Measurements from ENCODE around the gene FASLG. TPM values are rescaled to one million over a fixed set of nuclear protein-coding genes. Genes with fewer than 3 reads are reported as not detected.

The FASLG gene
- polyA plus RNA-seq, 3 donors, result not detected

GRCh38 chr1:172679000-172679772 lies 20.3 kb downstream of the FASLG start:
- intact Hi-C loops (cut with micrococcal nuclease), result no loop called here
- Histone ChIP-seq H3K36me3 (replicated peaks in 1 of 2; ENCODE audit: control insufficient read depth in 1 of 2, insufficient read depth in 2 of 2, low read length in 2 of 2) (no peaks in the 10 kb centered on the region), H3K79me2 (ENCODE audit: insufficient read depth, low read length) (no peaks in the 10 kb centered on the region), H4K20me1 (ENCODE audit: insufficient read depth, low read length) (no peaks in the 10 kb centered on the region), H3K9ac (ENCODE audit: insufficient read depth, low read length, poor library complexity, severe bottlenecking) (no peak overlapping the region), H2AFZ (ENCODE audit: insufficient read depth, low read depth, low read length, poor library complexity, severe bottlenecking) (no peak overlapping the region), H3K27ac (ENCODE audit: low read depth in 1 of 2, low read length in 2 of 2) (no peak overlapping the region), H3K4me1 (ENCODE audit: control insufficient read depth in 1 of 2, insufficient read depth in 2 of 2, low read length in 2 of 2) (no peaks in the 10 kb centered on the region), H3K27me3 (ENCODE audit: control insufficient read depth in 2 of 2, insufficient read depth in 2 of 2, low read length in 2 of 2) (no peaks in the 10 kb centered on the region), H3K4me3 (replicated peaks in 1 of 3; ENCODE audit: low read depth in 2 of 3, low read length in 3 of 3) (no peak overlapping the region), H3K4me2 (replicated peaks; ENCODE audit: extremely low read depth, low read length, poor library complexity, severe bottlenecking) (no peak overlapping the region), H3K9me3 (replicated peaks in 1 of 2; ENCODE audit: control insufficient read depth in 1 of 2, insufficient read depth in 1 of 2, low read length in 2 of 2) (peaks cover 0 to 6% of the 10 kb centered on the region in 2 donors)
- peaks cover 0 to 1% (median 0%) of the 10 kb centered on the region in 3 donors for H3K27me3 Mint-ChIP-seq (ENCODE audit: low read depth in 3 of 3)
- H3K27ac Mint-ChIP-seq, result no peak overlapping the region
- H3K9me3 Mint-ChIP-seq, result peaks cover 0 to 9% (median 7%) of the 10 kb centered on the region in 7 donors
- no peak for DNase-seq
- H3K4me1 Mint-ChIP-seq, result peaks cover 4% of the 10 kb centered on the region
- TF ChIP-seq CTCF (IDR thresholded peaks at IDR 0.05), result no peak
- WGBS (ENCODE audit: insufficient coverage), result 72% methylated on average over 2 of the region's 6 CpGs
- H3K4me3 Mint-ChIP-seq, result no peak overlapping the region
- no peaks in the 10 kb centered on the region for H3K36me3 Mint-ChIP-seq

- H3K4me1 Mint-ChIP-seq, result peaks cover 4% of the 10 kb centered on the region
- no peak overlapping the region for H3K4me2 ChIP-seq (replicated peaks; ENCODE audit: extremely low read depth, low read length, poor library complexity, severe bottlenecking)
- no peaks in the 10 kb centered on the region for H4K20me1 ChIP-seq (ENCODE audit: insufficient read depth, low read length)
- no peaks in the 10 kb centered on the region for H3K36me3 ChIP-seq (replicated peaks in 1 of 2; ENCODE audit: control insufficient read depth in 1 of 2, insufficient read depth in 2 of 2, low read length in 2 of 2)
- H3K27ac ChIP-seq (ENCODE audit: low read depth in 1 of 2, low read length in 2 of 2), result no peak overlapping the region
- H3K4me1 ChIP-seq (ENCODE audit: control insufficient read depth in 1 of 2, insufficient read depth in 2 of 2, low read length in 2 of 2), result no peaks in the 10 kb centered on the region
- H3K9me3 Mint-ChIP-seq, result peaks cover 0 to 9% (median 7%) of the 10 kb centered on the region in 7 donors
- H3K27me3 Mint-ChIP-seq (ENCODE audit: low read depth in 3 of 3), result peaks cover 0 to 1% (median 0%) of the 10 kb centered on the region in 3 donors
- no peak overlapping the region for H3K4me3 ChIP-seq (replicated peaks in 1 of 3; ENCODE audit: low read depth in 2 of 3, low read length in 3 of 3)
- no peak overlapping the region for H3K9ac ChIP-seq (ENCODE audit: insufficient read depth, low read length, poor library complexity, severe bottlenecking)
- peaks cover 0 to 6% of the 10 kb centered on the region in 2 donors for H3K9me3 ChIP-seq (replicated peaks in 1 of 2; ENCODE audit: control insufficient read depth in 1 of 2, insufficient read depth in 1 of 2, low read length in 2 of 2)
- H3K27ac Mint-ChIP-seq, result no peak overlapping the region
- H3K36me3 Mint-ChIP-seq, result no peaks in the 10 kb centered on the region
- H3K79me2 ChIP-seq (ENCODE audit: insufficient read depth, low read length), result no peaks in the 10 kb centered on the region
- H3K4me3 Mint-ChIP-seq, result no peak overlapping the region
- H2AFZ ChIP-seq (ENCODE audit: insufficient read depth, low read depth, low read length, poor library complexity, severe bottlenecking), result no peak overlapping the region
- intact Hi-C loops (cut with micrococcal nuclease), result no loop called here
- TF ChIP-seq CTCF (IDR thresholded peaks at IDR 0.05), result no peak
- DNase-seq, result no peak
- H3K27me3 ChIP-seq (ENCODE audit: control insufficient read depth in 2 of 2, insufficient read depth in 2 of 2, low read length in 2 of 2), result no peaks in the 10 kb centered on the region
Measured at GRCh38 chr1:172680244-172680643, 21.3 kb downstream of the FASLG start.
